ENCODE measurements around the gene DHRS9.
A peak's percentile ranks its signal among the peaks of the same experiment; 100 is the strongest.
"Not testable (repeated sequence)": the region's sequence is repeated elsewhere in the genome, so short reads cannot be mapped to it uniquely, and the experiment has no call there.

Gene DHRS9

DNA sequence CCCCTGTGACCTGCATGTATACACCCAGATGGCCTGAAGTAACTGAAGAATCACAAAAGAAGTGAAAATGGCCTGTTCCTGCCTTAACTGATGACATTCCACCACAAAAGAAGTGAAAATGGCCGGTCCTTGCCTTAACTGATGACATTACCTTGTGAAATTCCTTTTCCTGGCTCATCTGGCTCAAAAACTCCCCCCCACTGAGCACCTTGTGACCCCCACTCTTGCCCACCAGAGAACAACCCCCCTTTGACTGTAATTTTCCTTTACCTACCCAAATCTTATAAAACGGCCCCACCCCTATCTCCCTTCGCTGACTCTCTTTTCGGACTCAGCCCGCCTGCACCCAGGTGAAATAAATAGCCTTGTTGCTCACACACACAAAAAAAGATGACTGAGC is 67.1 kb downstream of the DHRS9 start:
- DNase-seq (ENCODE audit: low spot score) = not testable (repeated sequence)

DNA sequence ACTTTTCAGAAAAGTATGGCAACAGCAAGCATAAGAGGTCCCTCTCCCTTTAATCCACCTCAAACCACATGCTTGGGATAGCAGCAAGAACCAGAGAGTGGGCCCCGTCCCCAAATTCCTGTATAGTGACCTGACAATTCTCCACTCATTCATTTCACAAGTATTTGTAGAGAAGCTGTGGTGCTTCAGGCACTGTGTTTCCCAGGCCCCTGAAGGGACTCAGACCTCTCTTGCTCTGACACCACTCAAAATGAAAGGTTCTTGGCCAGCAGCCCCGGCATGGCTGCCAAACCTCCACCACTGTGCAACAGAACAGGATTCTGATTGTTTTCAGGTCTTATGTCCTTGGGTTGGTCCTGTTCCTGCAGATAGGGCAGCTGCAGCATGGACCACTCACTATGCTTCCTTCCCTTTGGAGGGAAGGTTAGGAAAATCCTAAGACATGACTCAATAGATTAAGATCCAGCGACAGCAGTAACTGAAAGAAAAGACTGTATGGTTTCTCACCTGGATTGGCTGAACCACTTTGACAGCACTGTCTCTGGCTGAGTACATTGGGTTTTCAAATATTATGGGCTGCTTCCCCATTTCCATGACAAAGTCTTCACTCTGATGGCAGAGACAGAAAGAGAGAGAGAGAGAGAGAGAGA is 67.6 kb downstream of the DHRS9 start:
- no peak for DNase-seq (ENCODE audit: low spot score)

GRCh38 chr2:169137924-169138323 is 68.6 kb downstream of the DHRS9 start:
- no peak for DNase-seq (ENCODE audit: low spot score)

GRCh38 chr2:169139145-169139544 is 69.8 kb downstream of the DHRS9 start:
- no peak for DNase-seq (ENCODE audit: low spot score)

DNA sequence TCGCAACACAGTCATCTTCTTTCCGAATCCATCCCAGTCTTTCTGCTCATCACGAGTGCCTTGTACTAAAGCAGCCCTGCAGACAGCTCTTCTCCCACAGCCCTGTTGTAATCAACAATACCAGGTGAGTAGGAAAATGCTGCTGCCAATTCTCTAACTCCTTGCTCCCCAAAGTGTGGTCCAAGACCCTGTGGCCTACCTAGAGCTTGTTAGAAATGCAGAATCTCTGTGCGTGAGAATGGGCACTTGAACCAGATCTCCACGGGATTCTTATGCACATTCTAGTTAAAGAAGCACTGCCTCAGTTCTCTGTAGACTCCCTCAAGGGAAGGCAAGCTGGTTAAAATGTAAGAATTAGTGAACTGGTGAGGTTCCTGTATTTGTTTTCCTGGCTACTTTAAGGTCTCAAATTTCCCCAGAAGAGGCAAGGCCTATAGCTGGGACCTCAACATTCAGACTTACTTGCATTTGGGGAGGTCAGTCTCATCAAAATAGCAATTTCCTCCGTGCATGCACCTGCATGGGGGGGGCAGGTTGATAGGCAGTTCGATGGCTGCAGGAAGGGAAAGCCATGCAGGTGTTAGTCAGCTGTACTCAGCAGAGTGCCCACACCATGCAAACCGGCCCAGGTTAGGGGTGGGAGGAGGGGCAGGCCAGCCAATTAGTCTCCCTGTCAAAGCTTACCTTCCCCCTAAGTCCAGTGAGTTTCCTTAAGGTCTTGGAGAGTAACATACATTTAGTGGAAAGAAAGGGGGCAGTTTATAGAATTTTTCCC is 70.8 kb downstream of the DHRS9 start:
- DNase-seq (ENCODE audit: low spot score) = no peak

DNA sequence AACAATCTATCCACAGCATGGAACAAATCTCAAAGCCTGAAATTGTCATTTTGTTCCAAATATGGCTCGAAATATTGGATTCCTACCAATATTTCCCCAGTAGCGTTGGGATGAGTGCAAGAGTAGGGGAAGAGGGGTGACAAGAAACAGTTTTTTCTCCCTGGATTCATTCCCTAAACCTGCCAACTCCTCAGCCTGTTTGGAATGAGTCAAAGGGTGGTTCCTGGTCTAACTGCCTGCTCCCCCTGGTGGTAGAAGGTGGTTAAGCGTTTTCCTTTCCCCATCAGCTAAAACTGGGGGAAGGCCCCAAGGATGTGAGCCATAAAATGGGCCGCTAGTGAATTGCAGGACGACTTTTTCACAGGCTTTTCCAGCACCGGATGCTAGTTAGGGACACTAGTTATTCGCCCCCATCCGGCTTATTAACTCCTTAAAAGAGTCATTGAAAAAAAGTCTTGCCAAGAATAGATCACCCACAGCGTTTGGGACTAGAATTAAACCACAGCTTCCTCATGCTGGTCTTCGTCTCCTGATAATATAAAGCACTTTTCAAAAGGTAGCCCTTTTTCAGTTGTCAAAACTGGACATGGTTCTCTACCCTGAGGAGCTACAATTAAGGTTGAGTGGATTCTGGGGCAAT is 72.5 kb downstream of the DHRS9 start:
- DNase-seq (ENCODE audit: low spot score) = peak; percentile 66

GRCh38 chr2:169143998-169144397 is 74.6 kb downstream of the DHRS9 start:
- DNase-seq (ENCODE audit: low spot score) = no peak

All from CD4-positive, alpha-beta T cell treated with Interleukin-2 at 100 ng/mL for 4 hours (primary cell).